ENCODE data around the gene LILRA1. TPM values are rescaled to one million over a fixed set of nuclear protein-coding genes. Genes with fewer than 3 reads are reported as not detected.

The LILRA1 gene
- 1.1 TPM for total RNA-seq

GRCh38 chr19:54593445-54593844 is at the start of gene LILRA1:
Gene LILRA1, plus strand, starts transcription at chr19:54593632. Its CDS starts 613 bp downstream, at chr19:54594245.

DNA sequence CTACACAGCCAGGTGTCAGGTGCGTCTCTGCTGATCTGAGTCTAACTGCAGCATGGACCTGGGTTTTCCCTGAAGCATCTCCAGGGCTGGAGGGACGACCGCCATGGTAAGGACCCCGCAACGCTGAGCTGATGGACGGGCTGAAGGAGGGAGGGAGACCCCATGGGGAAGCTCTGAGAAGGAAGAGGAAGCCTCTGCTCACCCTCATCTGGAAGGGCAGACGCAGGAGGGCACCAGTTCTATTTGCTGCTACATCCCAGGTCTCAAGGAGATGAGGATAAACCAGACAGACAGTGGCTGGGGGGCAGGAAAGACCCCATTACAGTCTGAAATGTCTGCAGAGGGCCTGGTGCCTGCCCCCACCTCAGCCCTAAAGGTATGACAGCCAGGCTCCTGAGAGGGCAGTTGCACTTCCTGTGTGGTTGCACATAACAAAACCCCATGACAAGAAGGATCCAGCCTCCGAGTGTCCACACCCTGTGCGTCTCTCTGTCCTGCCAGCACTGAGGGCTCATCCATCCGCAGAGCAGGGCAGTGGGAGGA is 20.0 kb upstream of the LILRA1 start, which contains the start of gene LILRA2:
LILRA2 (plus strand) TSS at position 461 of the 543 bp plus-strand sequence. CDS start 89 bp downstream, outside the sequence.

GRCh38 chr19:54630262-54630661 is 36.8 kb downstream of the LILRA1 start, which contains the start of gene LILRB1:
Gene LILRB1, plus strand, starts transcription at chr19:54630484. Its CDS starts 590 bp downstream, at chr19:54631074.

Small RNA genes within 50 kb of the gene (small RNA-seq; reads per million reads assigned to genes)
- gene AC245036.2 (ENCODE audit: low replicate concordance) (not detected), gene AC245036.3 (ENCODE audit: low replicate concordance) (not detected), gene MIR8061 (ENCODE audit: low replicate concordance) (not detected)

Other genes with a start within 250 kb of the LILRA1 start
- 13.8 TPM for gene LAIR1, start 228.7 kb upstream of the LILRA1 start, total RNA-seq
- 3.2 TPM for gene TTYH1, start 178.2 kb upstream of the LILRA1 start, total RNA-seq
- gene LENG8, start 144.4 kb upstream of the LILRA1 start, total RNA-seq, result 98.2 TPM
- gene LENG9, start 129.9 kb upstream of the LILRA1 start, total RNA-seq, result 2.9 TPM
- gene CDC42EP5, start 120.3 kb upstream of the LILRA1 start, total RNA-seq, result 35.3 TPM
- not detected for gene LAIR2, start 90.8 kb upstream of the LILRA1 start, total RNA-seq
- 1.1 TPM for gene LILRA2, start 19.8 kb upstream of the LILRA1 start, total RNA-seq
- 3.4 TPM for gene LILRB1, start 36.9 kb downstream of the LILRA1 start, total RNA-seq
- gene LILRB4, start 69.4 kb downstream of the LILRA1 start, total RNA-seq, result 2.9 TPM
- not detected for gene KIR3DL3, start 130.8 kb downstream of the LILRA1 start, total RNA-seq
- gene KIR2DL3, start 144.9 kb downstream of the LILRA1 start, total RNA-seq, result not detected
- not detected for gene KIR2DL1, start 176.2 kb downstream of the LILRA1 start, total RNA-seq
- not detected for gene KIR2DL4, start 210.0 kb downstream of the LILRA1 start, total RNA-seq
- gene KIR3DL1, start 222.8 kb downstream of the LILRA1 start, total RNA-seq, result not detected
- gene KIR2DS4, start 239.0 kb downstream of the LILRA1 start, total RNA-seq, result not detected